WI38 (cell line): ENCODE measurements around the gene LCMT2.

Source experiments
- H3K4me3 ChIP-seq: 2 replicates; pipeline ENCODE4 v1.5.1; 2011; ENCODE audit warnings: low read depth, mild to moderate bottlenecking, control low read depth, low read length
- CTCF ChIP-seq: IDR thresholded peaks from 2 replicates; pipeline ENCODE4 v1.5.1; 2012; ENCODE audit warnings: low read depth, mild to moderate bottlenecking, control low read depth, low read length

LCMT2 gene

GRCh38 chr15:43287254-43287653 lies 43.1 kb downstream of the LCMT2 start:
- H3K4me3 ChIP-seq: no peak overlapping the region
- no peak for TF ChIP-seq CTCF

GRCh38 chr15:43286074-43286473 lies 44.3 kb downstream of the LCMT2 start:
- TF ChIP-seq CTCF: no peak
- no peak overlapping the region for H3K4me3 ChIP-seq

- H3K4me3 ChIP-seq: no peak overlapping the region
- peak; percentile 57; the same call in 1 of the 2 replicates for TF ChIP-seq CTCF
Measured at GRCh38 chr15:43285609-43286037, 44.8 kb downstream of the LCMT2 start.

- TF ChIP-seq CTCF: no peak
- H3K4me3 ChIP-seq: no peak overlapping the region
Measured at GRCh38 chr15:43283526-43283925, 46.8 kb downstream of the LCMT2 start.

- no peak for TF ChIP-seq CTCF
- H3K4me3 ChIP-seq: no peak overlapping the region
Measured at GRCh38 chr15:43281926-43282602, 48.3 kb downstream of the LCMT2 start.

GRCh38 chr15:43280996-43281395 lies 49.4 kb downstream of the LCMT2 start:
- H3K4me3 ChIP-seq: no peak overlapping the region
- no peak for TF ChIP-seq CTCF

GRCh38 chr15:43279496-43279895 lies 50.9 kb downstream of the LCMT2 start:
- TF ChIP-seq CTCF: no peak
- no peak overlapping the region for H3K4me3 ChIP-seq
